HG03520 (cell line): ENCODE results near the gene ID4.
"Not testable (repeated sequence)": the region's sequence is repeated elsewhere in the genome, so short reads cannot be mapped to it uniquely, and the experiment has no call there.

Experiments used
- ATAC-seq: cut with Tn5 transposase; IDR thresholded peaks from one replicate; pipeline ENCODE4 v1.9.1; 2021; ENCODE audit warnings: mild to moderate bottlenecking, moderate library complexity; ENCODE audit not compliant: unreplicated experiment

ID4 gene

DNA sequence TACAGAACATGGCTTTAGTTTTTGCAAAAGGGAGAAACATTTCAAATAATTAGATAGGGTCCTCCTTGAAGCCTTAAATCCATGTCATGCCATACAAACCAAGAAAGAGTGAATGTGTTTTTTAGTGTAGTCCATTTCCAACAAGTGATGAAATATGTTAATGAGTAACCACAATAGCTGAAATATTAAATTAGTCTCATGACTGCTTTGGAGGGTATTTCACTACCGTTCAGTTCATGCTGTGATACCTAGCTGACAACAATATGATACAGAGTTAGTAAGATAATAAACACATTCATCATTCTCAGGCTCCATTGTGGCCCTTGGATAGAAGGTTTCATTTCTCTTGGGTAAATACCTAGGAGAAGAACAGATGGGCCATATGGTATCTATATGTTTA, 5.8 kb upstream of the ID4 start:
- no peak for ATAC-seq

DNA sequence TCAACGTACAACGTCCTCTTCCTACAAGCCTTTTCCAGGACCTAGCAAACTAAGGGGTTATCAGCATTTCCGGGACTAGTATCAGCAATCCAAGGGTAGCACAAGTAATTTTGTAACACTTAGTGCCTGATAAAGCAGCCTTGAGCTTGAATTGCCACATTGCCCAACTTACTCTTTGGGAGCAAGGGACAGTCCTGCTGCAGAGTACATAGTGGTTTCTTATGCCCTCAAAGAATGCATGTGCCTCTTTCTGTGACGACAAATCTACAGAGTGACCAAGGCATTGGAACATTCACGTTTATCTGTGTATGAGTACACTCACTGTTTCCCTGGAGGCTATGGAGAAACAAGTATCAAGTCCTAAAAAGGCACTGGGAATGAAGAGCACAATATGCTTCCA, 3.2 kb upstream of the ID4 start:
- ATAC-seq, result no peak

DNA sequence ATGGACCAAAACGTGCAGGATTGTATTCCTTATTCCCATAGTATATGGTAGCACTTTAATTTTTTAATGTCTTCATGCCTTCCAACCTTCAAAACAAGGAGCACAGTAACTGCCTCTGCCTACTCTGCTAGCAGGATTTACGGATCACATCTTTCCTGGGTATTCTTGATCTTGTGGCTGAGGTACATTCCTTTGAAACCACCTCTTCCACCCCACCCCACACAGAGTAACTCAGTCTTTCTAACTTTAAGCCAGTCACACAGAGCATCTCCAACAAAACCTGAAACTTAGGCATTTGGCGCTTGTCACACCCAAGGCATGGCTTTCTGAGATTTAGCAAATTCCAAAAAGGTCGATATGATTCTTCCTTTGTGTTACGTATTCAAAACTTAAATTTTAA, 2.3 kb upstream of the ID4 start:
- no peak for ATAC-seq

DNA sequence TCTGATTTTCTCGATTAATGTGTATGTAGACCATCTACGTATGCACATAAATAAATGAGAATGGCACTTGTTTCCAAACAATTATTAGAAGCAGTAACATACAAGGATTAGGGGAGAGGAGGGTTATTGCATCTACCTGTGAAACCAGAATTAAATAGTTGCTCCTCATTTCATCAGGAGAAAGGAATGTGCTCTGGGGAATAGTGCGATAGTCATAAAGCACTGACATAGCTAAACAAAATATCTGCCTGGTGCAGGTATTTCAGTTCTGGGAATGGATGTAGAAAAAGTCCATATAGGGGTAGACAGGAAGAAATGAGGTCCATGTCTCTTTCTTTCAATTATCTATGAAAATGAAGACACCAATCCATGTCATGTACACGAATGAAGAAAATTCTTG, 1.6 kb upstream of the ID4 start:
- ATAC-seq, result no peak

DNA sequence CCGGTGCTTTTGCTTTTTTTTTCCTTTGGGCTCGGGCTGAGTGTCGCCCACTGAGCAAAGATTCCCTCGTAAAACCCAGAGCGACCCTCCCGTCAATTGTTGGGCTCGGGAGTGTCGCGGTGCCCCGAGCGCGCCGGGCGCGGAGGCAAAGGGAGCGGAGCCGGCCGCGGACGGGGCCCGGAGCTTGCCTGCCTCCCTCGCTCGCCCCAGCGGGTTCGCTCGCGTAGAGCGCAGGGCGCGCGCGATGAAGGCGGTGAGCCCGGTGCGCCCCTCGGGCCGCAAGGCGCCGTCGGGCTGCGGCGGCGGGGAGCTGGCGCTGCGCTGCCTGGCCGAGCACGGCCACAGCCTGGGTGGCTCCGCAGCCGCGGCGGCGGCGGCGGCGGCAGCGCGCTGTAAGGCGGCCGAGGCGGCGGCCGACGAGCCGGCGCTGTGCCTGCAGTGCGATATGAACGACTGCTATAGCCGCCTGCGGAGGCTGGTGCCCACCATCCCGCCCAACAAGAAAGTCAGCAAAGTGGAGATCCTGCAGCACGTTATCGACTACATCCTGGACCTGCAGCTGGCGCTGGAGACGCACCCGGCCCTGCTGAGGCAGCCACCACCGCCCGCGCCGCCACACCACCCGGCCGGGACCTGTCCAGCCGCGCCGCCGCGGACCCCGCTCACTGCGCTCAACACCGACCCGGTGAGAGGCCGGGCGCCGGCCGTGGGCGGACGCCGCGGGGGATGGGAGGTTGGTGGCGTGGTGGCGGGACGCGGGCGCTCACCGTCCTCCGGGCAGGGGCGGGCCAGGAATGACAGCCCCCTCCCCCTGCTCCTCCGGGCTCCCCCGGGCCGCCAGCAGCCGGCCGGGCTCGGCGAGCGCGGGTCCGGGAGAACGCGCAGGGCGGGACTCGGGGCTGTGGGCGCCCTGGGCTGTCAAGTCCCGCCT, 606 bp downstream of the ID4 start:
- ATAC-seq, result no peak

DNA sequence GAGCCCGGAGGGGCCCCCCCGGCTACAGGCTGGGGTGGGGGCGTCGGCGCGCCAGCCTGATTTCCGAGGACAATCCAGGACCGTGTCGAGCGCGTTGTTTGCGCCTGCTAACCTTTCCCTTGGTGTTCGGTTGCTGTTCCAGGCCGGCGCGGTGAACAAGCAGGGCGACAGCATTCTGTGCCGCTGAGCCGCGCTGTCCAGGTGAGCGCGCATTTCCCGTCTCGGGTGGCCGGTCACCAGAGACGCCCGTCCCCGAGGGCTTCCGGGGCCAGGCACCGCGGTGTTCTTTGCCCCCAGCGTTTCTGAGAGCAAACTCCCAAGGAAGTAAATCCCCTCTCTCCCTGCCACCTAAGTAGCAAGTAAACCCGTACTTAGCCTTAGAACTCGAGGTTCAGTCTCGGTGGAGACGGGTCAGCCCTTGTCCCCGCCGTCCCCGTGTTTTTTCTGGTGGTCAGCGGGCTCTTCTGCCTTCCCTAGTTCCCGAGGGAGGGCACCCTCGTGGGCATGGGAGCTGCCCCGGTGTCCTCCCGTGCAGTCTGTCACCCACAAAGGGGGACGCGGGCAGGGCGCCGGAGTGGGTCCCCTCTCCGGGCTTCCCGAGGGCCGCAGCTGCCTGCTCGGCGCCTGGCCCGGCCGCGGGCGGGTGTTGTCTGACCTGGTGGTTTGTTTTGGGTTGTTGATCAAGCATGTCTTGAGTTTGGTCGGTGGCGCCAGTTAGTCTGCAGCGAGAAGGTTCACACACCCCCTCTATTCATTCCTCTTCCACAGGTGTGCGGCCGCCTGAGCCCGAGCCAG, 1.5 kb downstream of the ID4 start:
- no peak for ATAC-seq

DNA sequence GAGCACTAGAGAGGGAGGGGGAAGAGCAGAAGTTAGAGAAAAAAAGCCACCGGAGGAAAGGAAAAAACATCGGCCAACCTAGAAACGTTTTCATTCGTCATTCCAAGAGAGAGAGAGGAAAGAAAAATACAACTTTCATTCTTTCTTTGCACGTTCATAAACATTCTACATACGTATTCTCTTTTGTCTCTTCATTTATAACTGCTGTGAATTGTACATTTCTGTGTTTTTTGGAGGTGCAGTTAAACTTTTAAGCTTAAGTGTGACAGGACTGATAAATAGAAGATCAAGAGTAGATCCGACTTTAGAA, 2.0 kb downstream of the ID4 start:
- no peak for ATAC-seq

DNA sequence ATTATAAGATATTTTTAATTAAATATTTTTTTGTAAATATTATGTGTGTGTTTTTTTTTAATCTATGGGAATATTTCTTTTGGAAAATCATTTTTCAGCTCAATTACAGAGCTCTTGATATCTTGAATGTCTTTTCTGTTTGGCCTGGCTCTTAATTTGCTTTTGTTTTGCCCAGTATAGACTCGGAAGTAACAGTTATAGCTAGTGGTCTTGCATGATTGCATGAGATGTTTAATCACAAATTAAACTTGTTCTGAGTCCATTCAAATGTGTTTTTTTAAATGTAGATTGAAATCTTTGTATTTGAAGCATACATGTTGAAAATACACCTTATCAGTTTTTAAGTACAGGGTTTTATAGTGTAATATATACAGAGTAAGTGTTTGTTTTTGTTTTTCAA, 2.6 kb downstream of the ID4 start:
- no peak for ATAC-seq

DNA sequence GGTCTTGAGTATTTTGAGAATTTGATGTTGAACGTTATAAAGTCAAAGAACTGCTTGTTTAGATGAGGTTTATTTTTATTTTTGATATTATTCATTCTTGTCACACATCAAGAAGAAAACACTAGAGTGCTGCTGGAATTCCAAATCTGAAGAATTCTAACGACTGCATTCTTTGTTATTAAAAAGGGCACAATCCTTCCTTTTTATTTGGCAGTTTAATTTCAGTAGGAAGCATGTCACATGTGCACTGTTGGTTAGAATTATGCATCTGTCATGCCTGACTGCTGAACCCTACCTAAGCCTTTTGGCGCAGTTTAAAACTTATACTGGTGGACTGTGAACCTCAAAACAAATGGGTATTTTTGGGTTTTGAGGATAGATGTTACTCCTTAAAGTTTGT, 4.0 kb downstream of the ID4 start:
- no peak for ATAC-seq

DNA sequence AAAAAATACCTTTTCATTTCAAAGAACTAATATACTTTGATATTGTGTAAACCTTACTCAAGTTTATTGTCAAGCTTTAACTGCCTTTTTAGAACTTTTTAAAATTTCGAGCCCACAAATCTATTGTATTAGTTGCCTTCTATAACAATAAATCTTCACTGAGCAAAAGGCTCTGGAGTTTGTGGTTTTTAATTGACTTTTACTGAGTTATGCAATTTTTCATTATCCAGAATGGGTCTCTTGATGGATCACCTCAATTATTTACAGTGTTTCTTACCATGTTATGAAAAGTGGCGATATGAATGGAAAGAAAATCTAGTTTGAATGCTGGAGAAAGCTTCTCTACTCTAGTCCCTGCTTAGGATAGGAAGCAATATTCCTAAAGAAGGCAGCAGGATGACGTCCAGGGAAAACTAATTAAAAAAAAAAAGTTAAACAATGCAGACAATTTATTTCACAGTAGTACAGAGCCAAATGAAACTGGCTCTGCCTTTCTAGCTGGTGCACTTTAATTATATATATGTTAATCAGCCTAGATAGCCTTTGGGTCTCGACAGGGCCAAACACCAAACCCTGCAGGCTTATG, 5.0 kb downstream of the ID4 start:
- no peak for ATAC-seq

DNA sequence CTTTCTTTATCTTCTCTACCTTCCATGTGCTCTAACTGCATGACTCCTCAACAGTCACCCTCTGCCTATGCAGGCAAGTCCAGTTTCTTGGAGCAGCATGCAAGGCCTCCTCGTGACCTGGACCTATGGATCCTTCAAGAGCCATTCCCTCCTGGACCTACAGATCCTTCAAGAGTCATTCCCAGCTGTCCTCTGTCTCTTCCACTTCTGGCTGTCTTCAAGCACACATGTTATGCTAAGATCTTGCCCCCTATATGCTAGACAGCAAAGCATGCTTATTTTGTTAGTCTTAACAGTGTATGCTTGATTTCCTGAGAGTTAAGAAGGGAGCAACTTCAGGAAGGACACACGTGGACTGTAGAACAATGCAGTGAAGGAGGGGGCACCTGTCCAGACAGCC, 7.5 kb downstream of the ID4 start:
- no peak for ATAC-seq

DNA sequence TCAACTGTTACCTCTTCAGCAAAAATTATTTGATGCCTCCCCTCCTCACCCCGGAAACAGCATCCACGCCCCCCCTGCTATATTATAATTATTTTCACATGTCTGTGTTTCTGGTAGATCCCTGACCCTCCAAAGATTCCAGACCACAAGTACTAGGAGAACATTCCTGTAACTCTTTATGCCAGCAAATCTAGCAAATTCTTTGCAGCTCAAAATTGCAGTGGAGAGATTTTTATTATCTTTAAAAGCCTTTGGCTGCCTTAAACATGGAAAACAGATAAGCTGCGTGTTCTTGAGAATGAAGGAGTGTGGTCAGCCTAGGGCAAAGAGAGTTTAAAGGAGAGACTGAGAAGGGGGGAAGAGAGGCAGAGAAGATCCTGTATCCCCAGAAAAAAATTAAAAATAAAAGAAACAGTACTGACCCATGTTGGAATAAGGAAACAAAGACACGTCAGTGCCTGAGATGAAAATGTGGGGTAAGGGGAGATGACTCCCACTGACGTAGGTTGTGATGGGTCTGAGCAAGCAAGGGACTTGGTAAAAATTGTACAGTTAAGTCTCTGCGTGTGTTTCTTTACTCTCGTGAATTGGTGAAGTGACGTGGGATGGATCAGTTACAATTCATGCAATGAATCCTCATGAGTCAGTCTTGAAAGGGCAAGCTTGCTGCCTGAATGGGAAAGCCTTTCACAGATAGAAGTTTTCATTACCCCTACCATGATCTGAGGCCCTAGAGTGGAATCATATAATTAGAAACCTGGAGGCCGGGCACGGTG, 8.3 kb downstream of the ID4 start:
- ATAC-seq, result no peak

DNA sequence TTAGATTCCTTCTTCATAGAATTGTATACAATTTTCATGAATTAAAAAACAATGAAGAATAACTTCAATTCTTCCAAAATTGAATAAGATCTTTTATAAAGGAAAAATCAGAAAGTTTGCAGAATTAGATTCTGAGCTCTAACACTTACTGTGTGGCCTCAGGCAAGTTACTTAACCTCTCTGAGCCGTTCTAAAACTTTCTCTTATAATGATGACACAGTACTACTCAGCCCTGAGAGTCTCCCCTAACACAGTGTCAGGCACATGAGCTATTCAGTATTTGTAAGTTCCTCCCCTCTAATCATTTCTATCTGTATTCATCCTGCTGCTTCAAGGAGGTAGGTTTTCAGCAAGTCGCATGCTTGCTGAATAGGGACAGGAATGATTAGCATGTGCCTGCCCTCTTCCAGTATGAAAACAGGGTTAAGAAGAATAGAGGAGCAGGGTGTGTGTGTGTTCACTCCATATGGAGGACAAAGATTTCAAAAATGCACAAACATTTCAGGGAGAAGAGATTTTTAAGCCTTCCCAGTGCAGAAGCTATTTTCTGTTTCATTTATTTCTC, 11.4 kb downstream of the ID4 start:
- ATAC-seq, result no peak

DNA sequence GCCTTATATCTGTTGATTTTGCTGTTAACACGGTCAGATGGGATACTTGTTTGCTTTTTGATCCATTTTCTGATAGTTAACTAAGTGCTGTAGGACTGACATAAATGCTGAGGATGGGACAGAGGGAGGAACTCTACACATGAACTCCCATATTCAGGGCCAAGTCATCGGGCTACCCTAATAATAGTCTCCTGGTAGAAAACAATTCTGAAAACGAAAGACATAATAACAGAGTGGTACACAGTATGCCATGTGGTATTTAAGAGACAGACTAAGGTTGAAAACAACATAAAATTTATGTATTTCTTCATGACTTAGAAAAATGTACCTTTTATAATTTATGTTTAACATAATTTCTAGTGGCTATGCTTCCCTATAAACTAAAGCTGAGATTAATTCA, 12.0 kb downstream of the ID4 start:
- no peak for ATAC-seq

DNA sequence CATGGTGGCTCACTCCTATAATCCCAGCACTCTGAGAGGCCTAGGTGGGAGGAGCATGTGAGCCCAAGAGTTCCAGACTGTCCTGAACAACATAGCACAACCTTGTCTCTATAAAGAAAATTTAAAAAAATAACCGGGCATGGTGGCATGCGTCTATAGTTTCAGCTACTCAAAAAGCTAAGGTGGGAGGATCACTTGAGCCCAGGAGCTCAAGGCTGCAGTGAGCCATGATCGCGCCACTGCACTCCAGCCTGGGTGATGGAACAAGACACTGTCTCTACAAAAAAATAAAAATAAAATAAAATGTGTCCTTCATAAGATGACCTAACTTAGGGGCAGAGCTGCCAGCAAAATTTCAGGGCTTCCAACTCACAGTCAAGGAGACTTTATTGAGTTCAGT, 12.6 kb downstream of the ID4 start:
- no peak for ATAC-seq

DNA sequence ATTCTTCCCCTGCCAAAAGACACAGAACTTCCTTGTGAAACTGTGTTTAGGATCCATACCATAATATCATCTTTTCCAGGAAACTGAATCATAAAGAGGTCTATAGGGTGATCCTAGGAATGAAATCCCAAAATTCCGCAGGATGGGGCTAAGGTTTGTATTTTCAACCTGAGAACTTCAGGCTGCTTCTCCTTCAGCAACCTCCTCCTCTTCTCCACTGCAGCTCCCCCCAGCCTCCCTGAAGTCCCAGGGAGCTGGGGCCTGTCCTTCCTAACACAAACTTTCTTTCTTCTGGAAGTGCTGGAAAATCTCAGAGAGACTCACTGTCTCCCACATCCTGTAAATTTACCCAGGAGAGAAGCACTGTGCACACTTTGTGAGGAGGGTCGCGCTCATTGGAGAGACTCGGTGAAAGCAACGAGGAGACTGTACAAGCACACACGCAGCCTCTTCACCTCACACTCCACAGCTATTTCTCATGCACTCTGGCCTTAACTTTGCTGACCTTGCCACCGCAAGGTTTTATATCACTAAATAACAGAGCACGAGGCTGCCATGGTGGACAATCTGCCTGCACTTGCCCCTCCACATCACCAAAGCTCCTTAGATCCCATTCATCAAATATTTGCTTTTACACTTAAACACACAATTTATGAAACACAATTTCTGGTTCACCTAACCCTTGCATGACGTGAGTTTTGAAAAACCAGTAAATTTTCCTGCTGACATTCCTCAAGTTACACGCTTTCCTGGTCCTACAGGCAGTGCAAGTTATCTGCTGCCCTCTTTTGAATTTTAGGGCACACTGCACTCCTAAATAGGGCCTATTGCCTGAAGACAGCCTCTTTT, 14.3 kb downstream of the ID4 start:
- no peak for ATAC-seq

DNA sequence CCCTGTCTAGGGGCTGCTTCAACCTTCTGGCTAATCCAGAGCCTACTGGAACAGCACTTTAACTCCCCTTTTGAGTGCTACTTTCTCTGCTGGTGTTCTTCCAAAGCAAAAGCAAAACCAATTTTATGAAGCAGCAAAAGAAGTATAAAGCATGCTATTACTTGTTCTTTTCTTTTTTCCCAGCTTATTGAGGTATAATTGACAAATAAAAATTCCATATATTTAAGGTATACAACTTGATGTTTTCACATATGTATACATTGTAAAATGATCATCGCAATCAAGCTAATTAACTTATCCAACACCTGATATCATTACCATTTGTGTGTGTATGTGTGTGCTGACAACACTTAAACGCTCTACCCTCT, 14.9 kb downstream of the ID4 start:
- ATAC-seq, result no peak

DNA sequence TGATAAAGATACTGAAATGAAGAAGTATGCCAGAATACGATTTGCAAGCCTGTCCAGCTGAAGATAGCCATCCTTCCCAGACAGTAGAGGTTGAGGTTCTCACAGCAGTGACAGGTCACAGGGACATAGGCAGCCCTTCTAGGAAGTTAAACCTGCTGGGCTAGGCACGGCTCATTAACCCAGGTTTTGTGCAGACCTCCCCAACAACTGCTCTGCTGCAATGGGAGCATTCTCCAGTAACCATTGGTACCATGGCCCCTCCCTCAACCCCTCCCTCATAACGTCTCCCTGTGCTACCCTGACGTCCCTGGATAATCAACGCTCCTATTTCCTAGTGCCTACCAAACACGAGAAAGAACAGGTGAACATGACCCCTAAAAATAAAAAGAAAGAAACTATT, 15.8 kb downstream of the ID4 start:
- no peak for ATAC-seq

DNA sequence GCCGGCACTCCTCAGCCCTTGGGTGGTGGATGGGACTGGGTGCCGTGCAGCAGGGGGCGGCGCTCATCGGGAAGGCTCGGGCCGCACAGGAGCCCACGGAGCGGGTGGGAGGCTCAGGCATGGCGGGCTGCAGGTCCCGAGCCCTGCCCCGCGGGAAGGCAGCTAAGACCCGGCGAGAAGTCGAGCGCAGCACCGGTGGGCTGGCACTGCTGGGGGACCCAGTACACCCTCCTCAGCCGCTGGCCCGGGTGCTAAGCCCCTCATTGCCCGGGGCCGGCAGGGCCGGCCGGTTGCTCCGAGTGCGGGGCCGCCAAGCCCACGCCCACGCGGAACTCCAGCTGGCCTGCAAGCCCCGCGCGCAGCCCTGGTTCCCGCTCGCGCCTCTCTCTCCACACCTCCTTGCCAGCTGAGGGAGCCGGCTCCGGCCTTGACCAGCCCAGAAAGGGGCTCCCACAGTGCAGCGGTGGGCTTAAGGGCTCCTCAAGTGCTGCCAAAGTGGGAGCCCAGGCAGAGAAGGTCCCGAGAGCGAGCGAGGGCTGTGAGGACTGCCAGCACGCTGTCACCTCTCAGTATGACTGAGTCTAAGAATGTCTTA, 17.3 kb downstream of the ID4 start:
- not testable (repeated sequence) for ATAC-seq

DNA sequence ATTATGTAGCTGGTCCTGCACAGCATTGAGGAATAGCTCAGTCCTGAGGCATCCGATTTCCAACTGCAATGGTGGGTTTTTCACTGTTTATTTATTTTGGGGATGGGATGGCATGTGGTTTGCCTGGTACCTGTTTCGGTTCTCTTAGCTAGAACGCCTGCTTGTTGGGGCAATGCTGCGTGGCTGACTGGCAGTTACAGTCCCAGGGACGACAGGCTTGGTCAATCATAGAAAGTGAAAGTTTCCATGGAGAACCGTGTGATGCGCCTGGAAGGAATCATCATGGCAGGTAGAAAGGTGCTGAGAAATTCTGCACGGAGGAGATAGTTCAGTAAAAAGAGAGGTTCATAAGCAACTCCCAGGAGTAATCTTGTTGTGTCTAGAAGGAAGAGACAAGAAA, 18.4 kb downstream of the ID4 start:
- ATAC-seq, result no peak
